SU-DHL-6 (cell line): ENCODE measurements around the gene GOT1.

ENCODE experiments used
- H2AFZ ChIP-seq: fragments of 200-600 bp; sonication (generic); 2 replicates; pipeline ENCODE4 v1.6.1; 2014; ENCODE audit warnings: low read depth, mild to moderate bottlenecking, moderate library complexity, mixed read lengths, antibody characterized with exemption, low read length; ENCODE audit not compliant: severe bottlenecking
- H3F3A ChIP-seq: fragments of 200-600 bp; shearing (Covaris generic); 2 replicates; pipeline ENCODE4 v1.6.0; 2016; ENCODE audit warnings: antibody characterized with exemption, mild to moderate bottlenecking; ENCODE audit not compliant: insufficient read depth
- H3K27ac ChIP-seq: fragments of 200-600 bp; sonication (generic); 2 replicates; pipeline ENCODE4 v1.5.1; 2016; ENCODE audit warnings: low read depth, mild to moderate bottlenecking, low read length, moderate library complexity, mixed read lengths
- H3K27me3 ChIP-seq: fragments of 200-600 bp; sonication (generic), shearing (Covaris generic); 2 replicates; pipeline ENCODE4 v1.6.0; 2014; ENCODE audit warnings: mild to moderate bottlenecking, low read length
- H3K36me3 ChIP-seq: fragments of 200-600 bp; sonication (generic); 2 replicates; pipeline ENCODE4 v1.6.1; 2014; ENCODE audit warnings: mild to moderate bottlenecking, low read length, mixed read lengths
- H3K4me2 ChIP-seq: fragments of 300-600, 200-600 bp; shearing (Covaris generic), sonication (generic); 2 replicates; pipeline ENCODE4 v1.6.0; 2014; ENCODE audit warnings: low read length, low read depth, mild to moderate bottlenecking; ENCODE audit not compliant: poor library complexity, severe bottlenecking
- H3K4me3 ChIP-seq: fragments of 200-600 bp; sonication (generic); 2 replicates; pipeline ENCODE4 v1.5.1; 2014; ENCODE audit warnings: antibody characterized with exemption, low read length, mild to moderate bottlenecking, mixed read lengths; ENCODE audit not compliant: insufficient read depth, poor library complexity, severe bottlenecking
- H3K79me2 ChIP-seq: fragments of 200-600 bp; sonication (generic); 2 replicates; pipeline ENCODE4 v1.6.1; 2014; ENCODE audit warnings: mild to moderate bottlenecking, low read length, moderate library complexity; ENCODE audit not compliant: insufficient read depth
- H3K9ac ChIP-seq: fragments of 200-600 bp; sonication (generic); 2 replicates; pipeline ENCODE4 v1.7.0; 2014; ENCODE audit warnings: mild to moderate bottlenecking, low read length
- H3K9me2 ChIP-seq: fragments of 200-600 bp; sonication (generic); replicated peaks from 2 replicates; pipeline ENCODE4 v1.6.1; 2014; ENCODE audit warnings: low read length; ENCODE audit not compliant: insufficient read depth
- H3K9me3 ChIP-seq: fragments of 200-600 bp; sonication (generic); 2 replicates; pipeline ENCODE4 v1.6.1; 2014; ENCODE audit warnings: low read length, mixed read lengths; ENCODE audit not compliant: insufficient read depth
- H4K20me1 ChIP-seq: fragments of 200-600 bp; sonication (generic); 2 replicates; pipeline ENCODE4 v1.6.1; 2014; ENCODE audit warnings: low read depth, mild to moderate bottlenecking, antibody characterized with exemption, low read length, moderate library complexity, mixed read lengths
- EZH2phosphoT487 ChIP-seq: fragments of 200-600 bp; sonication (generic), shearing (Covaris generic); conservative IDR thresholded peaks from 2 replicates; pipeline ENCODE4 v1.6.1; 2018; ENCODE audit warnings: mild to moderate bottlenecking, antibody characterized with exemption, low read length, moderate library complexity, mixed read lengths
- TF ChIP-seq, protein P1 (sequence below): fragments of 200-600 bp; sonication (generic); IDR thresholded peaks from one replicate; pipeline ENCODE4 v1.5.1; 2017; ENCODE audit warnings: antibody characterized with exemption, mild to moderate bottlenecking, low read length, moderate library complexity; ENCODE audit not compliant: insufficient read depth, poor library complexity, severe bottlenecking

The GOT1 gene

GRCh38 chr10:99426689-99427088 lies 3.7 kb downstream of the GOT1 start:
- H2AFZ ChIP-seq: no peak overlapping the region
- H3K9me2 ChIP-seq: no peaks in the 10 kb centered on the region
- H3K9me3 ChIP-seq: no peaks in the 10 kb centered on the region
- H3K79me2 ChIP-seq: peaks cover 47% of the 10 kb centered on the region
- H4K20me1 ChIP-seq: no peaks in the 10 kb centered on the region
- H3K4me3 ChIP-seq: no peak overlapping the region
- no peak overlapping the region for H3K27ac ChIP-seq
- no peaks in the 10 kb centered on the region for H3K27me3 ChIP-seq
- H3F3A ChIP-seq: 0 out of 2 replicates have a peak, but pooled peaks cover 3% of the 10 kb centered on the region
- no peak overlapping the region for H3K9ac ChIP-seq
- no peaks in the 10 kb centered on the region for H3K36me3 ChIP-seq
- H3K4me2 ChIP-seq: no peak overlapping the region
- no peak for TF ChIP-seq EZH2phosphoT487

GRCh38 chr10:99425204-99425603 lies 5.2 kb downstream of the GOT1 start:
- no peaks in the 10 kb centered on the region for H4K20me1 ChIP-seq
- H3K79me2 ChIP-seq: peaks cover 39% of the 10 kb centered on the region
- no peak overlapping the region for H3K4me2 ChIP-seq
- no peak overlapping the region for H2AFZ ChIP-seq
- no peak overlapping the region for H3K27ac ChIP-seq
- no peaks in the 10 kb centered on the region for H3K9me2 ChIP-seq
- TF ChIP-seq EZH2phosphoT487: no peak
- TF ChIP-seq, protein P1, sequence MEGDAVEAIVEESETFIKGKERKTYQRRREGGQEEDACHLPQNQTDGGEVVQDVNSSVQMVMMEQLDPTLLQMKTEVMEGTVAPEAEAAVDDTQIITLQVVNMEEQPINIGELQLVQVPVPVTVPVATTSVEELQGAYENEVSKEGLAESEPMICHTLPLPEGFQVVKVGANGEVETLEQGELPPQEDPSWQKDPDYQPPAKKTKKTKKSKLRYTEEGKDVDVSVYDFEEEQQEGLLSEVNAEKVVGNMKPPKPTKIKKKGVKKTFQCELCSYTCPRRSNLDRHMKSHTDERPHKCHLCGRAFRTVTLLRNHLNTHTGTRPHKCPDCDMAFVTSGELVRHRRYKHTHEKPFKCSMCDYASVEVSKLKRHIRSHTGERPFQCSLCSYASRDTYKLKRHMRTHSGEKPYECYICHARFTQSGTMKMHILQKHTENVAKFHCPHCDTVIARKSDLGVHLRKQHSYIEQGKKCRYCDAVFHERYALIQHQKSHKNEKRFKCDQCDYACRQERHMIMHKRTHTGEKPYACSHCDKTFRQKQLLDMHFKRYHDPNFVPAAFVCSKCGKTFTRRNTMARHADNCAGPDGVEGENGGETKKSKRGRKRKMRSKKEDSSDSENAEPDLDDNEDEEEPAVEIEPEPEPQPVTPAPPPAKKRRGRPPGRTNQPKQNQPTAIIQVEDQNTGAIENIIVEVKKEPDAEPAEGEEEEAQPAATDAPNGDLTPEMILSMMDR: no peak
- H3K9me3 ChIP-seq: no peaks in the 10 kb centered on the region
- H3K36me3 ChIP-seq: 0 out of 2 replicates have a peak, but pooled peaks cover 4% of the 10 kb centered on the region
- H3K4me3 ChIP-seq: no peak overlapping the region
- H3F3A ChIP-seq: no peaks in the 10 kb centered on the region
- H3K9ac ChIP-seq: no peak overlapping the region
- H3K27me3 ChIP-seq: no peaks in the 10 kb centered on the region

- Histone ChIP-seq H3K4me2 (no peak overlapping the region), H3K4me3 (no peak overlapping the region), H3F3A (no peaks in the 10 kb centered on the region), H2AFZ (no peak overlapping the region), H3K36me3 (0 out of 2 replicates have a peak, but pooled peaks cover 5% of the 10 kb centered on the region), H3K27me3 (no peaks in the 10 kb centered on the region), H3K79me2 (peaks cover 34% of the 10 kb centered on the region), H3K9me3 (no peaks in the 10 kb centered on the region), H3K9ac (no peak overlapping the region), H3K27ac (no peak overlapping the region), H3K9me2 (no peaks in the 10 kb centered on the region), H4K20me1 (no peaks in the 10 kb centered on the region)
- TF ChIP-seq, protein P1: no peak
- TF ChIP-seq EZH2phosphoT487: no peak
These were observed 5.8 kb downstream of the GOT1 start for GRCh38 chr10:99424656-99425055.

- Histone ChIP-seq H3K36me3 (0 out of 2 replicates have a peak, but pooled peaks cover 5% of the 10 kb centered on the region), H3K79me2 (peaks cover 13% of the 10 kb centered on the region)
- TF ChIP-seq, protein P1: no peak
- TF ChIP-seq EZH2phosphoT487: no peak
These were observed 7.8 kb downstream of the GOT1 start for GRCh38 chr10:99422529-99423096.

More at GRCh38 chr10:99422529-99423096, 7.8 kb downstream of the GOT1 start:
- Histone ChIP-seq H2AFZ (no peak overlapping the region), H3K27me3 (no peaks in the 10 kb centered on the region), H4K20me1 (no peaks in the 10 kb centered on the region), H3K27ac (no peak overlapping the region), H3F3A (no peaks in the 10 kb centered on the region), H3K9me3 (no peaks in the 10 kb centered on the region), H3K4me2 (no peak overlapping the region), H3K9me2 (no peaks in the 10 kb centered on the region), H3K4me3 (no peak overlapping the region), H3K9ac (no peak overlapping the region)
